ENCODE results near the gene PALM2AKAP2.

- TF ChIP-seq CTCF (IDR thresholded peaks at IDR 0.05; ENCODE audit: borderline replicate concordance, extremely low read depth, low read length, poor library complexity, severe bottlenecking) (no peak), EZH2 (IDR thresholded peaks at IDR 0.05; ENCODE audit: borderline replicate concordance, low read depth, low read length, severe bottlenecking) (no peak)
These were observed 12.6 kb upstream of the PALM2AKAP2 start for GRCh38 chr9:109767404-109767803.
